Stomach (tissue), 9 donors: ENCODE results near the gene ZNF827. TPM values are rescaled to one million over a fixed set of nuclear protein-coding genes. Genes with fewer than 3 reads are reported as not detected.

Experiments
- DNase-seq, 2 donors: peaks; one replicate each; pipeline versions ENCODE4 v3.0.0 to v3.0.0-alpha.2; 2013 to 2019
- H3K27ac ChIP-seq, 5 donors: fragments of 200-600 bp in 4 of 5; sonication (generic) in 4 of 5; one replicate each; pipeline ENCODE4 v1.5.1; 2013 to 2019; ENCODE audit warnings: mild to moderate bottlenecking in 1 of 5, moderate library complexity in 1 of 5
- H3K27me3 ChIP-seq, 3 donors: fragments of 200-600 bp; sonication (generic); one replicate each; pipeline ENCODE4 v1.5.1; 2017 to 2019; ENCODE audit warnings: mixed run types in 1 of 3
- H3K36me3 ChIP-seq, 4 donors: fragments of 200-600 bp; sonication (generic); 1 replicate in 3 of 4; 2 replicates in 1 of 4; pipeline ENCODE4 v1.5.1; 2016 to 2019
- H3K4me1 ChIP-seq, 4 donors: fragments of 200-600 bp; sonication (generic); one replicate each; pipeline ENCODE4 v1.5.1; 2016 to 2019
- H3K4me3 ChIP-seq, 4 donors: fragments of 200-600 bp; sonication (generic) in 3 of 4; one replicate each; pipeline ENCODE4 v1.5.1; 2016 to 2019; ENCODE audit warnings: mild to moderate bottlenecking in 1 of 4
- H3K9me3 ChIP-seq, 4 donors: fragments of 200-600 bp; sonication (generic); one replicate each; pipeline ENCODE4 v1.5.1; 2016 to 2019
- CTCF ChIP-seq, 7 experiments: fragments of 450-650 bp in 4 of 7; fragments of 200-600 bp in 3 of 7; sonication (generic) in 3 of 7; IDR thresholded peaks; one replicate each; pipeline ENCODE4 v1.5.1; 2016 to 2019; ENCODE audit warnings: antibody characterized with exemption in 7 of 7, control low read depth in 2 of 7, mild to moderate bottlenecking in 1 of 7
- EP300 ChIP-seq: sonication (generic); formaldehyde crosslinking; IDR thresholded peaks from one replicate; pipeline ENCODE4 v1.6.1; 2017; ENCODE audit warnings: antibody characterized with exemption
- POLR2A ChIP-seq, 4 donors: fragments of 450-650 bp; IDR thresholded peaks; one replicate each; pipeline ENCODE4 v1.6.1; 2016; ENCODE audit warnings: antibody characterized with exemption in 4 of 4, control low read depth in 2 of 4, mild to moderate bottlenecking in 1 of 4, moderate library complexity in 1 of 4
- POLR2AphosphoS5 ChIP-seq, 3 donors: sonication (generic); formaldehyde crosslinking; IDR thresholded peaks; one replicate each; pipeline ENCODE4 v1.6.1; 2016; ENCODE audit warnings: antibody characterized with exemption in 3 of 3
- WGBS, 5 donors: extraction: QIAGEN DNeasy Blood & Tissue Kit in 3 of 5; methylation state at CpG; one replicate each; pipeline versions ENCODE4 v1.1.5 to v1.1.7; 2013 to 2018; 5-methylcytosine and 5-hydroxymethylcytosine counted together
- intact Hi-C: fragments of 100-400 bp; cut with DNase I; formaldehyde crosslinking; loops from one replicate; pipeline ENCODE4 v1.15.1; 2023; ENCODE audit warnings: low total_unique reads
- polyA plus RNA-seq, 3 donors: library from polyadenylated mRNA; stranded (reverse); fragments of 200-250 nt; gene quantifications; one replicate each; pipeline ENCODE4 v1.2.3, GENCODE V29; 2013
- total RNA-seq, 5 donors: library from RNA; depleted of rRNA; stranded (reverse); fragments of >200 nt; gene quantifications; one replicate each; pipeline versions ENCODE4 v1.1.0 to v1.2.3, GENCODE V29; 2014 to 2016
- donor health status: healthy with polysubstance abuse.
- donor health status: Bipolar disorder and iron deficiency.
- donor health status: healthy.

The ZNF827 gene
- total and polyA plus RNA-seq, 8 donors, result 1.7 to 109 (median 13.5) TPM

GRCh38 chr4:145843148-145843547, 95.5 kb downstream of the ZNF827 start:
- Histone ChIP-seq H3K4me3 (no peak overlapping the region), H3K27ac (no peak overlapping the region), H3K36me3 (peaks cover 0 to 38% (median 27%) of the 10 kb centered on the region in 4 donors), H3K4me1 (no peaks in the 10 kb centered on the region), H3K27me3 (no peaks in the 10 kb centered on the region), H3K9me3 (no peaks in the 10 kb centered on the region)
- DNase-seq, result no peak
- intact Hi-C loops, result loop anchor here (10.0 kb wide), 1 partner anchor 102 kb away; no protein-coding TSS in a partner anchor
- no peak for TF ChIP-seq POLR2A (IDR thresholded peaks at IDR 0.05)
- no peak for TF ChIP-seq POLR2AphosphoS5 (IDR thresholded peaks at IDR 0.05)
- no peak for TF ChIP-seq EP300
- TF ChIP-seq CTCF (IDR thresholded peaks at IDR 0.05), result no peak
- WGBS, 5 donors, result 62 to 74% (median 71%) methylated on average over 4 of the region's 4 CpGs

- Histone ChIP-seq H3K36me3 (peaks cover 0 to 31% (median 24%) of the 10 kb centered on the region in 4 donors), H3K27me3 (no peaks in the 10 kb centered on the region), H3K9me3 (no peaks in the 10 kb centered on the region), H3K4me3 (no peak overlapping the region), H3K4me1 (no peaks in the 10 kb centered on the region), H3K27ac (no peak overlapping the region)
- TF ChIP-seq CTCF (IDR thresholded peaks at IDR 0.05) (no peak), EP300 (no peak), POLR2A (IDR thresholded peaks at IDR 0.05) (no peak), POLR2AphosphoS5 (IDR thresholded peaks at IDR 0.05) (no peak)
- 84 to 90% (median 89%) methylated on average over 11 of the region's 11 CpGs for WGBS, 5 donors
- no peak for DNase-seq
- intact Hi-C loops, result loop anchor here (10.0 kb wide), 1 partner anchor 102 kb away; no protein-coding TSS in a partner anchor
Measured at GRCh38 chr4:145842224-145842887, 96.3 kb downstream of the ZNF827 start.

GRCh38 chr4:145840801-145841200, 97.8 kb downstream of the ZNF827 start:
- TF ChIP-seq CTCF (IDR thresholded peaks at IDR 0.05) (no peak), POLR2AphosphoS5 (IDR thresholded peaks at IDR 0.05) (no peak), POLR2A (IDR thresholded peaks at IDR 0.05) (no peak), EP300 (no peak)
- Histone ChIP-seq H3K9me3 (no peaks in the 10 kb centered on the region), H3K4me3 (no peak overlapping the region), H3K27me3 (no peaks in the 10 kb centered on the region), H3K27ac (no peak overlapping the region), H3K36me3 (peaks cover 0 to 30% (median 22%) of the 10 kb centered on the region in 4 donors), H3K4me1 (no peaks in the 10 kb centered on the region)
- no peak for DNase-seq
- WGBS, 5 donors, result 93 to 98% (median 96%) methylated on average over 3 of the region's 3 CpGs
- intact Hi-C loops, result loop anchor here (10.0 kb wide), 1 partner anchor 104 kb away; no protein-coding TSS in a partner anchor

GRCh38 chr4:145840162-145840768, 98.4 kb downstream of the ZNF827 start:
- Histone ChIP-seq H3K9me3 (no peaks in the 10 kb centered on the region), H3K36me3 (peaks cover 0 to 24% (median 18%) of the 10 kb centered on the region in 4 donors), H3K27ac (no peak overlapping the region), H3K4me3 (no peak overlapping the region), H3K4me1 (no peaks in the 10 kb centered on the region), H3K27me3 (no peaks in the 10 kb centered on the region)
- peak in 1 of 2 donors; percentile 62 for DNase-seq
- 48 to 58% (median 52%) methylated on average over 3 of the region's 3 CpGs for WGBS, 5 donors
- intact Hi-C loops, result loop anchor here (10.0 kb wide), 1 partner anchor 105 kb away; no protein-coding TSS in a partner anchor
- TF ChIP-seq EP300 (no peak), CTCF (IDR thresholded peaks at IDR 0.05) (peak in 5 of 7 experiments; percentile 18 to 54 (median 30))
